ENCODE data around the gene AXL. TPM values are rescaled to one million over a fixed set of nuclear protein-coding genes. Genes with fewer than 3 reads are reported as not detected.

AXL gene
- total RNA-seq, 1 experiment from 2014 or later = 128 TPM

DNA sequence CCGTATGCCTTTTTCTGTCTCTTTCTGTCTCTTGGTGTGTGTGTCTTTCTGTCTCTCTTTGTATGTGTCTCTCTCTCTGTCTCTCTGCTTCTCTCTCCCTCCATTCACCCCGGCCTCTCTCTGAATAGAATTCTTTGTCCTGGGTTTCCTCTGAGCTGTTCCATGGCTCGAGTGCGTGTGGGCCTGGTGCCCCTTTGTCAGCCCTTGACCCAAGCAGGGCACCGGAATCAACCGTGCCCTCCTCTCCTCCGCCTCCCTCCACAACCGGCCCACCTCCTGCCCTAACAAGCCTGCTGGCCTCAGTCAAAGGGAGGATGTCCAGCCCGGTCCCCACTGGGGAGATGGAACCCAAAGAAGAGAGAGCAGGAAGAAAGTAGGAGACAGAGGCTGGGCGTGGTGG lies 3.2 kb downstream of the AXL start:
- in situ Hi-C loops (cut with HindIII; ENCODE audit: low pct_unique_long_range_greater_than_20kb, low sequenced_read_pairs) = no loop called here
- Histone ChIP-seq H3K4me1 (ENCODE audit: control insufficient read depth, insufficient read depth, low read length) (peaks cover 35% of the 10 kb centered on the region), H3K36me3 (ENCODE audit: control insufficient read depth, insufficient read depth, low read length) (no peaks in the 10 kb centered on the region; the same call in 1 of the 2 replicates), H3K27me3 (ENCODE audit: control insufficient read depth, insufficient read depth, low read length) (no peaks in the 10 kb centered on the region), H3K4me3 (ENCODE audit: low read depth in 2 of 2, low read length in 2 of 2) (peak overlapping the region; percentile 56 to 80), H3K27ac (ENCODE audit: low read length) (peak overlapping the region; percentile 84), H3K9me3 (ENCODE audit: control insufficient read depth, insufficient read depth, low read depth, low read length) (no peaks in the 10 kb centered on the region)
- intact Hi-C loops (cut with micrococcal nuclease; ENCODE audit: unreplicated experiment) = no loop called here
- ATAC-seq (no peak), DNase-seq (ENCODE audit: low read depth, low spot score) (no peak)
- ChIA-PET CTCF (no interaction called here), POLR2A (no interaction called here)
- TF ChIP-seq SIN3A (IDR thresholded peaks at IDR 0.05; ENCODE audit: borderline replicate concordance, insufficient read depth, low read depth, low read length) (no peak), POLR2AphosphoS5 (IDR thresholded peaks at IDR 0.05; ENCODE audit: low read depth, low read length) (no peak), TCF7L2 (IDR thresholded peaks at IDR 0.05; ENCODE audit: low read depth, low read length) (no peak)
- TF ChIP-seq, protein P1, sequence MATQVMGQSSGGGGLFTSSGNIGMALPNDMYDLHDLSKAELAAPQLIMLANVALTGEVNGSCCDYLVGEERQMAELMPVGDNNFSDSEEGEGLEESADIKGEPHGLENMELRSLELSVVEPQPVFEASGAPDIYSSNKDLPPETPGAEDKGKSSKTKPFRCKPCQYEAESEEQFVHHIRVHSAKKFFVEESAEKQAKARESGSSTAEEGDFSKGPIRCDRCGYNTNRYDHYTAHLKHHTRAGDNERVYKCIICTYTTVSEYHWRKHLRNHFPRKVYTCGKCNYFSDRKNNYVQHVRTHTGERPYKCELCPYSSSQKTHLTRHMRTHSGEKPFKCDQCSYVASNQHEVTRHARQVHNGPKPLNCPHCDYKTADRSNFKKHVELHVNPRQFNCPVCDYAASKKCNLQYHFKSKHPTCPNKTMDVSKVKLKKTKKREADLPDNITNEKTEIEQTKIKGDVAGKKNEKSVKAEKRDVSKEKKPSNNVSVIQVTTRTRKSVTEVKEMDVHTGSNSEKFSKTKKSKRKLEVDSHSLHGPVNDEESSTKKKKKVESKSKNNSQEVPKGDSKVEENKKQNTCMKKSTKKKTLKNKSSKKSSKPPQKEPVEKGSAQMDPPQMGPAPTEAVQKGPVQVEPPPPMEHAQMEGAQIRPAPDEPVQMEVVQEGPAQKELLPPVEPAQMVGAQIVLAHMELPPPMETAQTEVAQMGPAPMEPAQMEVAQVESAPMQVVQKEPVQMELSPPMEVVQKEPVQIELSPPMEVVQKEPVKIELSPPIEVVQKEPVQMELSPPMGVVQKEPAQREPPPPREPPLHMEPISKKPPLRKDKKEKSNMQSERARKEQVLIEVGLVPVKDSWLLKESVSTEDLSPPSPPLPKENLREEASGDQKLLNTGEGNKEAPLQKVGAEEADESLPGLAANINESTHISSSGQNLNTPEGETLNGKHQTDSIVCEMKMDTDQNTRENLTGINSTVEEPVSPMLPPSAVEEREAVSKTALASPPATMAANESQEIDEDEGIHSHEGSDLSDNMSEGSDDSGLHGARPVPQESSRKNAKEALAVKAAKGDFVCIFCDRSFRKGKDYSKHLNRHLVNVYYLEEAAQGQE (IDR thresholded peaks at IDR 0.05; ENCODE audit: insufficient read depth in 1 of 2, low read depth in 2 of 2, low read length in 1 of 2) = no peak
- TF ChIP-seq, protein P2, sequence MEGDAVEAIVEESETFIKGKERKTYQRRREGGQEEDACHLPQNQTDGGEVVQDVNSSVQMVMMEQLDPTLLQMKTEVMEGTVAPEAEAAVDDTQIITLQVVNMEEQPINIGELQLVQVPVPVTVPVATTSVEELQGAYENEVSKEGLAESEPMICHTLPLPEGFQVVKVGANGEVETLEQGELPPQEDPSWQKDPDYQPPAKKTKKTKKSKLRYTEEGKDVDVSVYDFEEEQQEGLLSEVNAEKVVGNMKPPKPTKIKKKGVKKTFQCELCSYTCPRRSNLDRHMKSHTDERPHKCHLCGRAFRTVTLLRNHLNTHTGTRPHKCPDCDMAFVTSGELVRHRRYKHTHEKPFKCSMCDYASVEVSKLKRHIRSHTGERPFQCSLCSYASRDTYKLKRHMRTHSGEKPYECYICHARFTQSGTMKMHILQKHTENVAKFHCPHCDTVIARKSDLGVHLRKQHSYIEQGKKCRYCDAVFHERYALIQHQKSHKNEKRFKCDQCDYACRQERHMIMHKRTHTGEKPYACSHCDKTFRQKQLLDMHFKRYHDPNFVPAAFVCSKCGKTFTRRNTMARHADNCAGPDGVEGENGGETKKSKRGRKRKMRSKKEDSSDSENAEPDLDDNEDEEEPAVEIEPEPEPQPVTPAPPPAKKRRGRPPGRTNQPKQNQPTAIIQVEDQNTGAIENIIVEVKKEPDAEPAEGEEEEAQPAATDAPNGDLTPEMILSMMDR (IDR thresholded peaks at IDR 0.05) = no peak
- no TSS peak for BruUV-seq (replicated peaks)

DNA sequence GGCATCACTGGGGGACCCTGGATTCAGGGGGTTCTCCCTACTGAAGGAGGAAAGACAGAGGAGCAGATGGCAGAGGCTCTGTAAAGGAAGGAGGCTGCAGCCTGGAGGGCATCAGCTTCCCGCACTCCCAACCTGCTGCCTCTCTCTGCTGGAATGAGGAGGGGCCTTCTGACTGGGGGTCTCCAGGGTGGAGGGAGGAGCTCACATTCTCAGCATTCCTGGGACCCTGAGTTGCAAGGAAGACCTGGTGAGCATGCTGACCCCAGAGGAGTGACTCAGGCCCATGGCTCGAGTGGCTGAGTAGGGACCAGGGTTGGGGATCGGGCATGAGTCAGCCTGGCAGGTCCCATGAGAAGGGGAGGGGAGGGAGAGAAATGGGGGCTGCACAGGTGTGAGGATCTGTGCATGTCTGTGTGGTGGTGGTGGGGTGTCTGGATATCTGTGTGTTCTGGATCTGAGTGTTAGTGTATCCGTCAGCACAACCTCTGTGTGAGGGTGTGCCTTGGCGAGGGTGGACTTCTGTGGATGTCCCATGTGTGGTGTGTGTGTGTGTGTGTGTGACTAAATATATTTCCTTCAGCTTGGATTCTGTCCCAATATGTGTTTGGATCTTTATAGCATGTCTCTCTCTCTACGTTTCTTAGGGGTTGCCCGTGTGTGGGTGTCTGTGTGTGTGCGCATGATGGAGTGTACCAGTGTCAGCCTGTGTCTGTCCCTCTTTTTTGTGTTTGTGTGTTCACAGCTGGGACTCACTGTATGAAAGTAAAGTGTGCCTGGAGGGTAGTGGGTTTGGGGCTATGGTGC lies 4.6 kb downstream of the AXL start:
- Histone ChIP-seq H3K27ac (ENCODE audit: low read length) (peak overlapping the region; percentile 84), H3K27me3 (ENCODE audit: control insufficient read depth, insufficient read depth, low read length) (no peaks in the 10 kb centered on the region), H3K9me3 (ENCODE audit: control insufficient read depth, insufficient read depth, low read depth, low read length) (no peaks in the 10 kb centered on the region), H3K36me3 (ENCODE audit: control insufficient read depth, insufficient read depth, low read length) (no peaks in the 10 kb centered on the region; the same call in 1 of the 2 replicates), H3K4me1 (ENCODE audit: control insufficient read depth, insufficient read depth, low read length) (peaks cover 32% of the 10 kb centered on the region), H3K4me3 (ENCODE audit: low read depth in 2 of 2, low read length in 2 of 2) (peak overlapping the region; percentile 8 to 36; a peak in 3 of 4 replicates)
- in situ Hi-C loops (cut with HindIII; ENCODE audit: low pct_unique_long_range_greater_than_20kb, low sequenced_read_pairs) (no loop called here), intact Hi-C loops (cut with micrococcal nuclease; ENCODE audit: unreplicated experiment) (no loop called here)
- DNase-seq (ENCODE audit: low read depth, low spot score) = no peak
- CTCF ChIA-PET = interaction anchor here (0.6 to 0.8 kb wide), 2 partner anchors 20 to 319 kb away, joined by 3 to 5 read pairs; no protein-coding TSS in a partner anchor
- TF ChIP-seq SIN3A (IDR thresholded peaks at IDR 0.05; ENCODE audit: borderline replicate concordance, insufficient read depth, low read depth, low read length) = no peak
- TF ChIP-seq, protein P1 (IDR thresholded peaks at IDR 0.05; ENCODE audit: insufficient read depth in 1 of 2, low read depth in 2 of 2, low read length in 1 of 2) = no peak
- TF ChIP-seq TCF7L2 (IDR thresholded peaks at IDR 0.05; ENCODE audit: low read depth, low read length) = no peak
- TF ChIP-seq, protein P2 (IDR thresholded peaks at IDR 0.05) = no peak
- peak; percentile 45; the same call in 1 of the 2 replicates for TF ChIP-seq POLR2AphosphoS5 (IDR thresholded peaks at IDR 0.05; ENCODE audit: low read depth, low read length)
- peak; percentile 9 for ATAC-seq
- no TSS peak for BruUV-seq (replicated peaks)
- POLR2A ChIA-PET = interaction anchor here (0.6 kb wide), 1 partner anchor 16 kb away, joined by 8 read pairs; no protein-coding TSS in a partner anchor

Data from Panc1 (cell line).